ENCODE results near the gene CARD9.

CARD9 gene

GRCh38 chr9:136381311-136381710, 7.8 kb upstream of the CARD9 start:
- in situ Hi-C loops (cut with HindIII; ENCODE audit: low sequenced_read_pairs), result no loop called here

DNA sequence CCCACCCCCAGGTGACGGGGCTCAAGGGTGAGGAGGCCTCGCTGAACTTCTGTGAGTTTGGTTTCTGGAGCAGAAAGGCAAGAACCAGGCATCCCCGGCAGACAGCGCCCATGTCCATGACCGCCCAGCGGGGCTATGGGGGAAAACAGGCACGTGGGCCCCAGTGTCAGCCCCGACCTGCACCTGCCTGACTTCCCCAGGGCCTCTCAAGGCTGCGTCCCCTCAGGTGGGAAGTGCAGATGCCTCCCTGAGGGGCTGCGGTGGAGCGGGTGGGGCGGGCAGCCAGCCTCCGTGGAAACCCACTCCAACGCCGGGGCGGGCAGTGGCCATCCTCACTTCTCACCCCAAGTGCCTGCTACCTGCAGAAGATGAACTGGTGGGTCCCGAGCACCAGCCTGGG, 6.9 kb upstream of the CARD9 start:
- in situ Hi-C loops (cut with HindIII; ENCODE audit: low sequenced_read_pairs), result no loop called here

- in situ Hi-C loops (cut with HindIII; ENCODE audit: low sequenced_read_pairs), result no loop called here
Measured at GRCh38 chr9:136379891-136380290, 6.4 kb upstream of the CARD9 start.

- in situ Hi-C loops (cut with HindIII; ENCODE audit: low sequenced_read_pairs), result no loop called here
Measured at GRCh38 chr9:136379401-136379800, 5.9 kb upstream of the CARD9 start.

GRCh38 chr9:136379003-136379287, 5.5 kb upstream of the CARD9 start:
- in situ Hi-C loops (cut with HindIII; ENCODE audit: low sequenced_read_pairs), result no loop called here

GRCh38 chr9:136378170-136379002, 4.9 kb upstream of the CARD9 start:
- in situ Hi-C loops (cut with HindIII; ENCODE audit: low sequenced_read_pairs), result no loop called here

- in situ Hi-C loops (cut with HindIII; ENCODE audit: low sequenced_read_pairs), result no loop called here
Measured at GRCh38 chr9:136377341-136378169, 4.1 kb upstream of the CARD9 start.

GRCh38 chr9:136376457-136376856, 3.0 kb upstream of the CARD9 start:
- in situ Hi-C loops (cut with HindIII; ENCODE audit: low sequenced_read_pairs), result no loop called here

DNA sequence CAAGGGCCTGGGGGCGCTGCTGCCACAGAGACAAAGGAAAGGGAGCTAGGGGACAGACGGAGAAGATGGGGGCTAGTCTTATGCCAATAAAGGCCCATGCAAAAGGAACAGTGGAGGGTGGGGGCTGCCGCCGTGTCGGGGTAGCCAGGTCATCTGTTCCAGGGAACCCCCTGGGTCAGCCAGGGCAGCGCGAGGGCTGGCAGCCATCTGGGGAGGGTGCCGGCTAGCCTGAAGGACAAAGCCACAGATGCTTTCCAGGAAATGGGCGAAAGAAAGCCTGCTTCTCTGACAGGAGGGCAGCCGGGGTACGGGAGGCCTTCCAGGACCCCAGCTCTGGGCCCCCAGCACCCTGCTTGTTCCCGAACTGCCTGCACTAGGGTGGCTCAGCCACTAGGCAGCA, 1.6 kb upstream of the CARD9 start:
- in situ Hi-C loops (cut with HindIII; ENCODE audit: low sequenced_read_pairs), result no loop called here

- in situ Hi-C loops (cut with HindIII; ENCODE audit: low sequenced_read_pairs), result no loop called here
Measured at GRCh38 chr9:136374183-136374575, 710 bp upstream of the CARD9 start.

DNA sequence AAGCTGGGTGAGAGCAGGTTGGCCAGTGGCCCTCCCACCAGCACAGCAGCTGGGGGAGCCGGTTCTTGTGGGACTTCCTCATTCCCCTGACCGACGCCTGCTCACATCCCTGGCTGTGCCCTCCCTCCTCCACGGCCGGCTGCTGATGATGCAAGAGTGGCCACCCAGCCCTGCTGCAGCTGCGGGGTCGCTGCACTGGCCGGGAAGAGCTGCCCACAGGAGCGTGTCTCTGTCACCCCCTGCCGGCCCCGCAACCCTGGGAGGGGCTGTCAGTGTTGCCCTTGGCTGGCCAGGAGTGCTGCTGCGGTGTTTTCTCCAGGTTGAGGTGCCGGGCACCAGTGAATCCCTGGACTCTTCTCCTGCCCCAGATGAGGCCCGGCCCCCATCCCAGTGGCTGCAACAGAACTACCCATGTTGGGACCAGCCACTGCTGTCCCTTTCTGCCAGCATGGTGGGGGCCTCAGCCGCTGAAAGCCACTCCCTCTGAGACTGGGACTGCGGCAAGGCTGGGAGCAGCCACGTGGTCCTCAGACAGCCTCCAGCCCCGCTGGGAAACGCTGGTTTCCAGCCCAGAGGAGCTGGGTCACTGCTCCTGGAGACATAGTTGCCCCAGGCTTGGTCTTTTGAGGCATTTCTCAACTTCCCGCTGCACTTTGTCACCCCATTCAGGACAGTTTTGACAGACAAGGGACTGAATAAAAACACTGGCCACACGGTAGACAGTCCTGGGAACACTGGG, 739 bp downstream of the CARD9 start:
- in situ Hi-C loops (cut with HindIII; ENCODE audit: low sequenced_read_pairs), result no loop called here

DNA sequence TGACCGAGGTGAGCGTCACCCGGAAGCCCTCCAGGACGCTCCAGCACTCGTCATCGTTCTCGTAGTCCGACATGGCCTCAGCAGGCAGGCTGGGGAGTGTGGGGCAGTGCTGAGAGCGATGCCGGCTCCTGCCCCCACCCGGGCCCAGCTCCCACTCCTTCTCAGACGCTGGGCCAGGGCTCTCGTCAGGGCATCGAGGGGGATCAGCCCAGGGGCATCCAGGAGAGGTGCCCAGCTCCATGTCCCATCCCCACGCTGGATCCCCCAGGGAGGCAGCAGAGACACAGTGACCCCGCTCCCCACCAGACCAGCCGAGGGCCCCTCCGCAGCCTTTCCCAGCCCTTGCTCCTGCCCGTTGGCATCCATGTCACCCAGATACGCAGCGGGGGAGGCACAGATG, 1.5 kb downstream of the CARD9 start:
- in situ Hi-C loops (cut with HindIII; ENCODE audit: low sequenced_read_pairs), result no loop called here

- in situ Hi-C loops (cut with HindIII; ENCODE audit: low sequenced_read_pairs), result no loop called here
Measured at GRCh38 chr9:136371533-136371880, 2.0 kb downstream of the CARD9 start.

DNA sequence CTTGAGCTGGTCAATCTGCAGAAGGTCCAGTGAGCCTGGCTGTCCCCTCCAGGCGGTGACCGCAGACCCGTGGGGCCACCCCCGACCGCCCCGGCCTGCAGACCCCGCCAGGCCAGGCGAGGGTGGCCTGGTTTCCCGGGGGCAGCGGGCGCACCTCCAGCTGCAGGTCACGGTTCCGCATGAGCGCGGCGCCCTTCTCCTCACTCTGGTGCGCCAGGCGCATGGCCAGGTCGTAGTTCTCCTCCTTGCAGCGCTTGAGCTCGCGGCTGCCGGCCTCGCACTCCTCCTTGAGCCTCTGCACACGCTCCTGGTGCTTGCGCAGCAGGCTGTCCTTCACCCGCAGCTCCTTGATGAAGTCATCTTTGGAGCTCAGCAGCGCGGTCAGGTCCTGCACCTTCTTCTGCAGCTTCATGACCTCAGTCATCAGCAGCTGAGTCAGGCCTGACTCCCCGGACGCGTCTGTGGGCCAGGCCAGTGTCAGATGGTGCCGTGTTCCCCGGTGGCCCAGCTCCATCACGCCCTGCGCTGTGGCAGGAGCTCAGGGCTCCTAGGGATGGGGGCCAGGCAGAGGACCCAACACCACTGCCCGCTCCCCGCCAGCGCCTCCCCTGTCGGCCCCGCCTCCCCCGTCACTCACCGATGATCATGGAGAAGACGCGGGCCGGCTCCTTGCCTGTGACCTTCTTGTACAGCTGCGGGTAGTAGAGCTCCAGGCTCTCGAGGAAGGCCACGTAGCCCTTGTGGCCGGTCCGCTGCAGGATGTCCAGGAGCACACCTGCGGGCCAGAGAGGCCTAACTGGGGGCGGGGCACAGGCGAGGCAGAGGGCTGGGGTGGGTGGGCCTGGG, 2.6 kb downstream of the CARD9 start:
- in situ Hi-C loops (cut with HindIII; ENCODE audit: low sequenced_read_pairs), result no loop called here

- in situ Hi-C loops (cut with HindIII; ENCODE audit: low sequenced_read_pairs), result no loop called here
Measured at GRCh38 chr9:136370037-136370436, 3.4 kb downstream of the CARD9 start.

- in situ Hi-C loops (cut with HindIII; ENCODE audit: low sequenced_read_pairs), result loop anchor here (5.0 to 10.0 kb wide), 5 partner anchors 79 to 304 kb away; partner anchors contain the start of gene NOTCH1
Measured at GRCh38 chr9:136368190-136368589, 5.3 kb downstream of the CARD9 start.

DNA sequence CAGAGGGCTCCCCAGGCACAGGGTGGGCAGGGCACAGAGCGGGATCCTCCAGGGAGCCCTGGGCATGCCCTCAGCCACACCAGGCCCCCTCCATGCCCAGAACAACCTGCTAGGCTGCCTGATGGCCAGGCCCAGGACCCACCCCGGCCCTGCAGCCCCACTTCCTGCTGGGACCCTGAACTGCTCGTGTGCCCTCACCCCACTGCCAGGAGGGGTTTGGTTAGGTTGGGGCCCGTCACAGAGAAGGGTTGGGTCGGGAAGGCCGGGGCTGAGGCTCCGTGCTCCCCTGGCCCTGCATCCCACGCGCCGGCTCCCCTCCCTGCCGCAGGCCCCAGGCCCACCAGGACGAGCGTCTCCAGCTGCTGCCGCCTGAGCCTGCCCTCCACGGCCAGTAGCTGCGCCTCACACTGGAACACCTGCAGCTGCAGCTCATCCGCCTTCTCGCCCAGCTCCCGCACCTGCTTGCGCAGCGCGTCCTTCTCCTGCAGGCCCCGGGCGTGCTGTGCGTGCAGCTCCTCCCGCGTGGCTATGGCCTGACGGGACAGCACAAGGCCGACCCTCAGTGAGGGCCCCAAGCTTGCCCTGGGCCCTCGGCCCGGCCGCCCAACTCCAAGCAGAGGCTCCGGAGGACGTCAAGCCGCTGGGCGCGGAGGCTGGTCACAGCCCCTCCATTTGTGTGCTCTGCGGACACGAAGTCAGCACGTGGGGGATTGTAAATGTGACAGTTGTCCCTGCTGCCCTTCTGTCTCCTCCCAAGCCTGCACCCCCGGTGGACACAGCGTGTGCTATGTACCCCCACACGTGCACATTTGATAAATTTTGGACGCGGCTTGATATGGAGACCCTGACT, 5.9 kb downstream of the CARD9 start:
- in situ Hi-C loops (cut with HindIII; ENCODE audit: low sequenced_read_pairs), result loop anchor here (5.0 to 10.0 kb wide), 5 partner anchors 80 to 305 kb away; partner anchors contain the start of gene NOTCH1

DNA sequence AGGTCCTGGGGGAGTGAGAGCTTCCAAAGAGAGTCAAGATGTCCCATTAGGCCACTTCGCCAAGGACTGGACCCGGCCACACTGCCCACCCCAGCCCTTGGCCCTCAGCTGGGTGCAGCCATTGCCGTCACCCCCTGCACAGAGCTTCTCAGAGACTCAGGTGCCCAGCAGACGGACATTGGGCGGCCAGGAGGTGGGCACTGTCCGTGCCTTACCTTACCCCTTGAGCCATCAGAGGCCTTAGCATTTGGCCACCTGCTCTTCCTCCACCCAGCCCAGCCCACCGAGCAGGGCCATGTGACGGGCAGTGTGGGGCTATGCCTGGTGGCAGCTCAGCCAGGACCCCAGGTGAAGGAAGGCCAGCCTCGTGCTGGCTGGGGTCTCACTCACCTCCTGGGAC, 6.6 kb downstream of the CARD9 start:
- in situ Hi-C loops (cut with HindIII; ENCODE audit: low sequenced_read_pairs), result loop anchor here (5.0 to 10.0 kb wide), 5 partner anchors 80 to 305 kb away; partner anchors contain the start of gene NOTCH1

GRCh38 chr9:136365775-136366222, 7.7 kb downstream of the CARD9 start:
- in situ Hi-C loops (cut with HindIII; ENCODE audit: low sequenced_read_pairs), result loop anchor here (5.0 to 10.0 kb wide), 5 partner anchors 82 to 307 kb away; partner anchors contain the start of gene NOTCH1
